MM.1S (cell line): ENCODE measurements around the gene CCL2.

Source experiments
- CTCF ChIP-seq: fragments of 300-600 bp; sonication (generic); IDR thresholded peaks from 2 replicates; pipeline ENCODE4 v1.5.1; 2016; ENCODE audit warnings: antibody characterized with exemption, low read length, mixed read lengths
- EZH2 ChIP-seq: fragments of 300-600 bp; sonication (generic); optimal IDR thresholded peaks from 2 replicates; pipeline ENCODE3; 2017; ENCODE audit warnings: low read depth, mild to moderate bottlenecking, antibody characterized with exemption, low read length, mixed read lengths
- EZH2phosphoT487 ChIP-seq: fragments of 300-600 bp; sonication (generic); IDR thresholded peaks from 2 replicates; pipeline ENCODE4 v1.6.1; 2018; ENCODE audit warnings: antibody characterized with exemption, low read length

GRCh38 chr17:34302636-34303035, 47.6 kb downstream of the CCL2 start:
- TF ChIP-seq CTCF (no peak), EZH2 (no peak), EZH2phosphoT487 (no peak)
